NCI-H1092 treated with DMSO at 0.1 percent for 48 hours (cell line): Measurements from ENCODE around the gene ARV1.

ENCODE experiments used
- DNase-seq: peaks from one replicate; lab custom pipeline; 2025; lab: John Stamatoyannopoulos, UW

The ARV1 gene

GRCh38 chr1:230978491-230979388 lies at the start of gene ARV1, which contains the start of gene TTC13:
ARV1 (plus strand) TSS chr1:230979094; CDS start chr1:230979106, 12 bp downstream.
TTC13 (minus strand) TSS chr1:230978861; CDS start chr1:230978830, 31 bp downstream.
- DNase-seq = peak; percentile 100

- no peak for DNase-seq
Observed at GRCh38 chr1:230930986-230931385, 47.9 kb upstream of the ARV1 start.

GRCh38 chr1:230935852-230936251 lies 43.0 kb upstream of the ARV1 start:
- DNase-seq = no peak

GRCh38 chr1:230936475-230936874 lies 42.4 kb upstream of the ARV1 start:
- DNase-seq = no peak

GRCh38 chr1:230937371-230937770 lies 41.5 kb upstream of the ARV1 start:
- no peak for DNase-seq

GRCh38 chr1:230938924-230939368 lies 39.9 kb upstream of the ARV1 start:
- no peak for DNase-seq

- no peak for DNase-seq
Observed at GRCh38 chr1:230939806-230940489, 38.9 kb upstream of the ARV1 start.

- no peak for DNase-seq
Observed at GRCh38 chr1:230940848-230941247, 38.0 kb upstream of the ARV1 start.

GRCh38 chr1:230943048-230943593 lies 35.8 kb upstream of the ARV1 start:
- DNase-seq = no peak

GRCh38 chr1:230948301-230948700 lies 30.6 kb upstream of the ARV1 start:
- DNase-seq = no peak

GRCh38 chr1:230948903-230949302 lies 30.0 kb upstream of the ARV1 start:
- DNase-seq = no peak

- DNase-seq = no peak
Observed at GRCh38 chr1:230950404-230950803, 28.5 kb upstream of the ARV1 start.

GRCh38 chr1:230957580-230957989 lies 21.3 kb upstream of the ARV1 start:
- DNase-seq = no peak

GRCh38 chr1:230958370-230958769 lies 20.5 kb upstream of the ARV1 start:
- DNase-seq = no peak

GRCh38 chr1:230964896-230965295 lies 14.0 kb upstream of the ARV1 start:
- no peak for DNase-seq

GRCh38 chr1:230965535-230965934 lies 13.4 kb upstream of the ARV1 start:
- DNase-seq = no peak

GRCh38 chr1:230966358-230966873 lies 12.5 kb upstream of the ARV1 start:
- DNase-seq = no peak

- no peak for DNase-seq
Observed at GRCh38 chr1:230970432-230970831, 8.5 kb upstream of the ARV1 start.

GRCh38 chr1:230971771-230972170 lies 7.1 kb upstream of the ARV1 start:
- DNase-seq = no peak

- no peak for DNase-seq
Observed at GRCh38 chr1:230972855-230973271, 6.0 kb upstream of the ARV1 start.

- no peak for DNase-seq
Observed at GRCh38 chr1:230975636-230976035, 3.3 kb upstream of the ARV1 start.

- DNase-seq = no peak
Observed at GRCh38 chr1:230976360-230976759, 2.5 kb upstream of the ARV1 start.
